Right ventricle myocardium inferior (tissue), 1 donor: ENCODE results near the gene TRPM3. TPM values are rescaled to one million over a fixed set of nuclear protein-coding genes. Genes with fewer than 3 reads are reported as not detected.
A peak's percentile ranks its signal among the peaks of the same experiment; 100 is the strongest.
"Not testable (repeated sequence)": the region's sequence is repeated elsewhere in the genome, so short reads cannot be mapped to it uniquely, and the experiment has no call there.

ENCODE experiments used
- ATAC-seq: fragments of 200-7000 bp; cut with Tn5 transposase; one replicate; pipeline ENCODE4 v1.9.1; 2020; ENCODE audit warnings: mild to moderate bottlenecking, moderate library complexity
- DNase-seq: peaks from one replicate; pipeline ENCODE4 v3.0.0; 2021; ENCODE audit errors: missing footprints
- intact Hi-C: fragments of 100-400 bp; cut with DNase I; formaldehyde crosslinking; loops from one replicate; pipeline ENCODE4 v1.11.0; 2022
- total RNA-seq: library from RNA; stranded (reverse); fragmentation: NEBNext Ultra II Directional; extraction: Animal tissue kit (Norgen Biotek cat#: 25700); gene quantifications from one replicate; pipeline ENCODE4 v1.2.1, GENCODE V29; 2021
- donor health status: DM: no; HTN: yes; CAD: no; lungs with severe emphysema.

TRPM3 gene
- total RNA-seq, 1 donor from 2014 or later, result not detected

DNA sequence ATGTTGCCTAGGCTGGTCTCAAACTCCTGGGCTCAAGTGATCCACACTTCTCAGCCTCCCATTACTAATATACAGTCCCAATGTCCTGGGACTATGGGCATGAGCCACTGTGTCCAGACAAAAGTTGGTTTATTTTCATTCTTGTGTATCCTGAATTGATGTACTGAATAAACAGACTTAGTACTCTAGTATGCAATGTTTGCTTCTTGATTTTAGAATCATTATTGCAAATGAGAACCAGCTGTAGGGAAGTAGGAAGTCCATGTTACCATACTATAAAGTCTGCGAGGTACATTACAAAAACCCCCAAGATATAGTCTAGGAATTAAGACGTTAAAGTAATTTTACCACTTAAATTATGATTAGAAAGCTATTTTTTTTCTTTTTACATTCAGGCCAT, 372.4 kb downstream of the TRPM3 start:
- ATAC-seq, result no peak

DNA sequence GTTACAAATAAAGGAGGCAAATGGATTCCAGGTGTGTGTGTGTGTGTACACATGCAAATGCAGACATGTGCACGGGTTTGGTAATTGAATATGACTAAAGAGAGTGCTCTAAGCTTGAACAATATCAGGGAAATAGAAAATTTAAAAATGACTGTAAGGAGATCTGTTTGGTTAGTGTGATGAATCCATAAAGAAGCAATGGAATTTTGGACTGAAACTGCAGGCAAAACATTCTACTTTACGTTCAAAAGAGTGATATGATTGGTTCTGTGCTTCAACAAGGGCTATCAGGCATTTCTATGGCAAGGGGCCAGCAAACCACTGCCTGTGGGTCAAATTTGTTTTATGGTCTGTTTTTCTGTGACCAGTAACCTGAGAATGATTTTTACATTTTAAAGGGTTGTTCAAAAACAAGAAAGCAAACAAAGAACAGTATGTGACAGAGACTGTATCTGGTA, 374.1 kb downstream of the TRPM3 start:
- intact Hi-C loops, result no loop called here
- ATAC-seq (no peak), DNase-seq (no peak)

More for the DNA sequence above, 372.4 kb downstream of the TRPM3 start:
- intact Hi-C loops, result no loop called here
- DNase-seq, result no peak

DNA sequence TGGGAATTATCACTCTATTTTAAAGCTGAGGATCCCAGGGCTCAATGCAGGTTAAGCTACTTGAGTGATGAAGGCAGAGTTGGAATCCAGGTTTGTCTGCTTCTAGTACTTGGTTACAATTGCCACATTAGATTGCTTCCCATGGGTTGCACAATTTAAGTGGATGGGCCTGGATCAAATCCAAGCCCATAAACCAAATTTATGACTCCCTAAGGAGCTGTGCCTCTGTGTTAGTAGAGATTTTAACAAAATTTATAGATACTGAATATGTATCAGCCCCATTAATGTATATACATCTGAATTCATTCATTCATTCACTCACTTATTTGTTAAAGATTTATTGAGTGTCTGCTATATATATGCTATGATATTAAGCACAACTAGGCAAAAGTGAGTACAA, 374.7 kb downstream of the TRPM3 start:
- no peak for ATAC-seq
- DNase-seq, result no peak
- intact Hi-C loops, result no loop called here

DNA sequence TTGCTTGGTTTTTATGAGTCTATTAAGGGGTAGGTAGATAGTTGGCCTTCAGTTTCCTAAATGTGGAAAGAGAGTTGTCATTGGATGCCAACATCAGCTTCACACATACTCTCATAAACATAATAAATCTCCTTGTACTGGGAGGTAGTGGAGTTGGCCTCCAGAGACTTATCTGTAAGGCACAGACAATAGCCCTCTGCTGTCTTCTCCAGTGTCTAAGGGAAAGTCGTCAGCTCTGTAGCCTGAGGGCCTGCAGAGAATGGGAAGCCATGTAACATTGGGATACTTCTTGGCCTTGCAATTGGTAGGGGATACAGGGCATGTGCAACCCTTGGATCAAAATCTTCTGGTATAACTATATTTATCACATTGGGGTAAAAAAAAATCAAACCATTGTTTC, 375.1 kb downstream of the TRPM3 start:
- intact Hi-C loops, result no loop called here
- DNase-seq (no peak), ATAC-seq (no peak)

DNA sequence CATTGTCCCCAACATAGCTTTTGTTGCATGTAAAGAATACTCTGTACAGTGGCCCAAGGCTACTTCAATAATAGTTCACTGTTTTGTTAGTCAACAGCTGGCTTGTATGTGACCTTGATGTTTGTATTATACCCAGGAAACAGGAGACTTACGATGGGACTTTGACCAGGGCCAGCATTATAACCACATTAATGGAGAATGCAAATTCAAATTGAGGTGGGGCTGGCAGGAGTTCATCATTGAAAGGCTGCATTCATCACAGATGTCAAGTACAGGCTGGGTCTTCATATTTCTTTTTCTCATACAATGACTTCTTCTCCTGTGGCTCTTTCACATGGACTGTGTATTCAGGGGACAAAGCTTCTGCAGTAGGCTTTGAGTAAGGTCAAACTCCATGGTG, 396.6 kb downstream of the TRPM3 start:
- intact Hi-C loops, DNase-seq, ATAC-seq: not testable (repeated sequence)

DNA sequence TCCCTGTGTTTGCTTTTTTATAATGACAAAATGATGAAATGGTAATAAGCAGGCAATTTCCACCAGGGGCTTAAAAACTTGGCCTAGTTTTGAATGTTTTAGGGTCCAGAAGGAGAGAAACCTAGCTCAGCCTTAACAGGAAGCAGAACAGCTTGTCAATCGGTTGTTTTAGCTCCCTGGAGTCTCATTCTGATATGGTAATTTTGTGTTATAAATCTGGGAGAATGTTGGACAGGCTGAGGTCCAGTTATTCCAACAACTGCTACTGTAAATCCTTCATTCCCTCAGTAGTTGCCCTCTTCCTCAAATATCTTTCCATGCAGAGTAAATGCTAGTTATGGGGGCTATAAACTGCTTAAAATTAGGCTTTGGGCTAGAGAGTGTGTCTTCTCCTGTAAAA, 397.4 kb downstream of the TRPM3 start:
- DNase-seq, intact Hi-C loops, ATAC-seq: not testable (repeated sequence)

DNA sequence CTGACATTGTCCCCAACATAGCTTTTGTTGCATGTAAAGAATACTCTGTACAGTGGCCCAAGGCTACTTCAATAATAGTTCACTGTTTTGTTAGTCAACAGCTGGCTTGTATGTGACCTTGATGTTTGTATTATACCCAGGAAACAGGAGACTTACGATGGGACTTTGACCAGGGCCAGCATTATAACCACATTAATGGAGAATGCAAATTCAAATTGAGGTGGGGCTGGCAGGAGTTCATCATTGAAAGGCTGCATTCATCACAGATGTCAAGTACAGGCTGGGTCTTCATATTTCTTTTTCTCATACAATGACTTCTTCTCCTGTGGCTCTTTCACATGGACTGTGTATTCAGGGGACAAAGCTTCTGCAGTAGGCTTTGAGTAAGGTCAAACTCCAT, 414.6 kb downstream of the TRPM3 start:
- DNase-seq, ATAC-seq, intact Hi-C loops: not testable (repeated sequence)

DNA sequence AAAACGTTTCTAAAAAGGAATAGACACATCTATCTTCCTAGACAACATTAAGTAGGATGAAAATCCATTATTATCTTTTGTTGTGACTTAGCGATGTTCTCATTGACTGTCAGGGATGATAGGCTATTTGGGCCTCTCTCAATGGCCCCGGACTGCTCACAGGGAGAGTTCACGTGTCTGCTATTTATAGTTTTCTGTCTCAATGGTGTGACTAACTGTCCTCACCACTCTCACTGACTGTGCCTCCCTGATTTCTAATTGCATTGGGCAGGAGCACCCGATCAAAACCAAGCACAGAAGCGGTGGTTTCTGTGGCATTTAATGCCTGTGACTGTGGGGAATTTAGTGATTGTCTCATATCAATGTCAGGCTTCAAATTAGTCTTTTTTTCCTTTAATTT, 420.3 kb downstream of the TRPM3 start:
- DNase-seq (no peak), ATAC-seq (no peak)
- intact Hi-C loops, result no loop called here

DNA sequence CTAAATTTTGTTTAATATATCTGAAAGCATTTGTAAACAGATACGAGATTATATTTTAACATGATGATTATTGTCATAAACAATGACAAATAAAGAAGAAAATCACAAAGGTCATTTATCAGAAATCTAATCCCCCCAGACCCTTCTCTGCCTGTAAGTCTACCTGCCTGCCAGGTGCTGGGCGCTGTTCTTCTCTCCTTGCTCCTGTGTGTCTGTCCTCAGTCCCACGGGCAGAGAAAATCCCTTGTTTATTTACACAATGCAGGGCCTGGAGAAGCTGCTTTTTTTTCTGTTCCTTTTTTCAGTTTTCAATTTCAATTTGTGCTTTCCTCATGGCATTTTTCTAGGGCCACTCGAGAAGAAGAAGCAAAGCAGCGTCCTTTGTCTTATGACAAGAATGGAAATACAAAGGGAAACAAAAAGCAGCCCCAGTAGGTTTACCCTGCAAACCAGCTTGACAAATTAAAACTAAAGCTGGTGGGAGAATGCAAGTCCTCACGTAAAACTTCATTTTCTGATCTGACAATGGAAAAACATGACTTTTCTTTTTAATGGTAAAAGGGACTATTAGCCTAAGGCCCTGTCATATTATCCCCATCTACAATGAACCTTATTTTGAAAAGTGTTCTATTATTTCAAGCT, 424.6 kb downstream of the TRPM3 start:
- ATAC-seq, result no peak
- intact Hi-C loops, result no loop called here
- DNase-seq, result peak; percentile 30

DNA sequence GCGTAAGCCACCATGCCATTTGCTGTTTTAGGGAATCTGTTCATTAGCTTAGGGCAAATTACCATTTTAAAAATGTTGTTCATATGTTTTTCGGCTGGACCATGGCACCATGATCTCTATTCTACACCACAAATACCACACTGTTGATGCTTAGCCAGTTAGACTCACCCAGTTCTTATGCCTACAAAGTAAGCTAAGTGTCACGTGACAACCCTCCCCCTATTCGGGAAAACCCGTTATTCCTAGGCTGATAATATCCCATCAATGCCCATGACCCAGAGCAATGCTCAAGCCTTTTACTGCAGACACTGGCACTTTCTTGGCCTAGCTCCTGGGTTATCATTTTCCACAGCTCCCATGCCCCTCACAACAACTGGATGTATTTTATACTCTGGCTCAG, 426.7 kb downstream of the TRPM3 start:
- ATAC-seq (no peak), DNase-seq (no peak)
- intact Hi-C loops, result no loop called here

DNA sequence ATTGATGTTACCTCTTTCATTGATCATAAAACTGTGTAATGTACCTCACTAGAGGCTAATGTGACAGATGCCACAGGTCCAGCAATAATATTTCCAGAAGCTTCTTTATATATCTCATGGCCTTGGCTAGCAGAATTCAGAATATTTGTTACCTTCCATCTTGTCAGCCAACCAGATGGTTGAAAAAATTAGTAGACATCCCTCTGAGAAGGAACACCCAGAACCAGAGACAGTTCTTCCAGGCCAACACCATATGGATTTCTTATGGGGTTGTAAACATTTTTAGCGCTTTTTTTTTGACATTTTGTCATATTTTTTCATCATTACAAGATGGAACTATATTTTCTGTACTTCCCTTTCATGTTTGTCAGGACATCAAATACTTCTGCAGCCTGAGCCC, 428.2 kb downstream of the TRPM3 start:
- DNase-seq (no peak), ATAC-seq (no peak)
- intact Hi-C loops, result no loop called here

DNA sequence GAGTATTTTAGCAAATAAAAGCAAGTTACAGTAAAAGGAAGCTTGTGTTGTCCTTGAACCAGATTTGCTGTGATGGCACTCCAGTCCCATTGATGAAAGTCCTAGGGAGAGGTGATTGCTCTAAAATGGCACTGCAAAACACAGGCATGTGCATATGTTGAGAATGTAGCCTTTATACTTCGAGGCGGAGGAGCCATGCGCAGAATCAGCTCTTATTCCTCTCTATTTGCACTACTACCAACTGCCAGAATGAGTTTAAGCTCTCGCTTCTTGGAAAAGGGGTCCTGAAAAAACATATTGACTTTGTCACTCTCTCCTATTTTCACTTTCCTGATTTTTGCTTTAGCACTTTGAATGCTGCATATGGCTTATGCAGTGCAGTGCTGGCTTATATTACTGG, 429.0 kb downstream of the TRPM3 start:
- intact Hi-C loops, result no loop called here
- DNase-seq (no peak), ATAC-seq (no peak)

DNA sequence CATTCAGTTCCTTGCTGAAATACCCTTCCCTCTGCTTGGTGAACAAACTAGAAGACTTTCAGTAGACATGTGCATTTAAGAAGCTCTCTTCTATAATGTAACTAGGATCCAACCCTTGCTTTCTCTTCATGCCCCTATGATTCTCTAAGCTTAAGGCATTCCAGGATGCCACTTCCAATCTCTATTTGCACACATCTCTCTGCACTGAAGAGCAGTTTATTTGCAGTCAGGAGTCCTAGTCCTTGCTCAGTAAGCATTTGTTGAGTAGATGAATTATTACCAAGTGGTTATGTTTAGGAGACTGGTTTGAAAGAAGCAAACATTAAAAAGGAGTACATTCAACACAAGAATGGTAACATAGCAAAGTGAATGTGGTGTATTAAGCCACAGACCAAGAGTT, 432.7 kb downstream of the TRPM3 start:
- DNase-seq, result no peak
- intact Hi-C loops, result no loop called here
- no peak for ATAC-seq

DNA sequence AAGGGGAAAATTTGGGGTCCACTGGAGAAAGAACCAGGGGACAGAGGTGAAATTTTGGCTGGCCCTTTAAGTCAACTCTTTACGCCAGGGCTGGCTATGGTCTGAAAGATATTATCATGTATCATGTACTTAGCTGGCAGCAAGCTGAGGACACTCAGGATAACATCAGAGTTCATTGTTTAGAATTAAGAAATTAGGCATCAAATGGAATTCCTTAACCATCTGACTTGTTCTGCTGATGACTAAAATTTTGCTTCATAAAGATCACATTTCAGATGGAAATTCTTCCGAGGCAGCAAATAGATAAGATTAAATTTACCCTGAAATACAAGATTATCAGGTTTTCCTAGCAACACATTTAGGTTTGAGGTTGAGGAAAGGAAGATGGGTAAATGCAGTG, 437.6 kb downstream of the TRPM3 start:
- intact Hi-C loops, result no loop called here

DNA sequence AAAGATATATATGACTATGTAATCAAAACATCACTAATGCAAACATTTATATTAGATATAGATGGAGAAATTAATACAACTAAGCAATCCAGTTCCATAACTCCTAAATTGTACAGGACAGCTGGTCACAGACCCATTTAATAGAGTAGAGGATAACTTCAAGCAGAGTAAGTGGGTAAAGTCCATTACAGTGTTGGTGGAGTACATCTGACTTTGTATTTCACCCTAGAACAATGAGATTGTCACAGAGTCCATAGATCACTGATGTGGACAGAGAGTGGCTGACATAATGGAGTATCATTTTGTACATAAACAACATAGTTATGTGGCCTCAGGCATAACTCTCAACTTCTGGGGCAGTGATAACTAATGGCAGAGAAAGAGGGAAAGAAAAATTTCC, 439.1 kb downstream of the TRPM3 start:
- DNase-seq, result no peak
- no peak for ATAC-seq
- intact Hi-C loops, result no loop called here

More for the DNA sequence above, 437.6 kb downstream of the TRPM3 start:
- DNase-seq, result no peak
- no peak for ATAC-seq

DNA sequence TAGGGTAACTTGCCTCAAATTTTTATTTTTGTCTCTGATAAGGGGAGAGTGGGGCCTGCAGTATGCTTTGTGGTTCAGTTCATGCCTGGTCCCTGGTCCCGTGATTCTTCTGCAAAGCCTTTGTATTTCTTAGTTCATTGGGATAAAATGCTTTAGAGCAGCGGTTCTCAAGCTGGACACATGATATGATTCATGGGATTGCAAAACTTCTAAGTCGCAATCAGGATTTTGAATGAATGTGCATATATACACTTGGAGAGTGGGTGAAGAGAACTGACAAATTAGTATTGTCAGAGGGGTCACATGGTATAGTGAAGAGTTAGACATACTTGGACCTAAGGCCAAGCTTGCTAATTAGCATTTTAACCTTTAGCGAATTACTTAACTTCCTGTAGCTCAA, 441.6 kb downstream of the TRPM3 start:
- intact Hi-C loops, result no loop called here
- ATAC-seq (no peak), DNase-seq (no peak)

DNA sequence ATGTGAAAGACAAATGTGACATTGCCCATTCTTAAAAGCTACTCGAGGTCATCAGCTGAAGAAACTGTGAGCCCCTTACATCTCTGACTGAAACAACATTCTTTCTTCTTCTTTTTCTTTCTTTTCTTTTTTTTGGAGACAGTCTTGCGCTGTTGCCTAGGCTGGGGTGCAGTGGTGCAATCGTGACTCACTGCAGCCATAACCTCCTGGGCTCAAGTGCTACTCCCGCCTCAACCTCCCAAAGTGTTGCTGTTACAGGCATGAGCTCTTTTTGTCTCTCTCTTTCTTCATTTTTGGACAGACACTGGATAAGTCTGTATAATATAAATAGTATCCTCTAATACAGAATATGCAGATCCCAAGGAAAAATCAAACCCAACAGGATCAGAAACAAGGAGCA, 443.3 kb downstream of the TRPM3 start:
- no peak for ATAC-seq
- intact Hi-C loops, result no loop called here
- DNase-seq, result no peak

DNA sequence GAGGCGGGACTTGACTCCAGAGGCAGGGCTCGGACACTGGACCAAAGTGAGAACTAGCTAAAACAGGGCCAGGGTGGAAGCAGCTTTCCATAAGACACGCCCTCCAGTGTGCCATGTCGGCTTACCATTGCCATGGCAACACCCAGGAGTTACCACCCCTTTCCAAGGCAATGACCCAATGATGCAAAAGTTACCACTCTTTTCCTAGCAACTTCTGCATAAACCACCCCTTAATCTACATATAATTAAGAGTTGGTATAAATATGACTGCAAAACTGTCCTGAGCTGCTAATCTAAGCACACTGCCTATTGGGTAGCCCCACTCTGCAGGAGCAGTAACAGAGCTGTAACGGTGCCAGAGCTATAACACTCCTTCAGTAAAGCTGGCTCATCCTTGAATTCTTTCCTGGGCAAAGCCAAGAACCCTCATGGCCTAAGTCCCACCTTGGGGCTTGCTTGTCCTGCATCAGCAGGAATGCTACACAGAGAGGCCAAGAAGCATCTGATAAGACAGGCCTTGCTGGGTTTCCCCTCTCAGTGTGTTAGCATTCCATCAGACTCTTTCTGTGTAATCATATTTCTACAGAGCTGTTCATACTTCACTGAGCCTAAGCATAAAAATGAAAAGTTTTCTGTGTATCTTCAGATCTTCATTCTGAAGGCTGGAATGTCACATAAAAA, 444.2 kb downstream of the TRPM3 start:
- DNase-seq, result no peak
- no peak for ATAC-seq
- intact Hi-C loops, result no loop called here

DNA sequence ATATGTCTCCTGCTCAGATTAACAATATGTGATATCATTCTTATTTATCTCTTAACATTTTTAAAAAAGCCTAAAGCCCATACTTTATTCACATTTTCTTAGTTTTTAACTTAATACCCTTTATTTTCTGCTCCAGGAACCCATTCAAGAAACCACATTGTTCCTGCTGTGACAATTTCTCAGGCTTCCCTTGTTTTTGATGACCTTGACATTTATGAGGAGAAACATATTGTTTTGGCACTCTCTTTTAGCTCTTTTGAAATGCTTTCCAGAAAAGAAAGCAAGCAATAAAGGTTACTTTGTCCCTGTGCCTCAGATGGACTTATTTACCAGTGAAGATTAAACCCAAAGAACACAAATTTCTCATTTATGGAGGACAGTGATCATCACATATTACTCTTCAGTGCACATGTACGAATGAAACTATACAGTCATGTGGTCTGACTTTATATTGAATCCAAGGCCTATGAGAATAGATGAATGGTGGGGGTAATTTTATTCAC, 445.5 kb downstream of the TRPM3 start:
- intact Hi-C loops, result no loop called here
- no peak for ATAC-seq

DNA sequence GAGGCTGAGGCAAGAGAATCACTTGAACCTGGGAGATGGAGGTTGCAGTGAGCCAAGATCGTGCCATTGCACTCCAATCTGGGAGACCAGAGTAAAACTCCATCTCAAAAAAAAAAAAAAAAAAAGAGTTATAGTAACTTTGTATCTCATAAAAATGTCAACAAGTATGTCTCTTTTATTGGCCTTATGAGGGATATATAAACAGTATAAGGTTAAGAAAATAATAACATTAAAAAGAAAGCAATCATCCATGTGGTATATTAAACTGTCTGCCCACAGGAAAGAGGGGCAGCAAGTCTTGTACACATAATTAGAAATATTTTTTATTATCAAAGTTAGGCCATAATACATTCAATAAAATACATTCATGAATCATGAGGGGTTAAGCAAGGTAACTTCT, 447.6 kb downstream of the TRPM3 start:
- DNase-seq, result no peak
- intact Hi-C loops, result no loop called here
- no peak for ATAC-seq

More for the DNA sequence above, 445.5 kb downstream of the TRPM3 start:
- DNase-seq, result no peak
